OCI-LY3 (cell line): ENCODE results near the gene UBE3A.

ENCODE experiments used
- H2AFZ ChIP-seq: fragments of 200-600, 300-600 bp; shearing (Covaris generic); 2 replicates; pipeline ENCODE4 v1.6.0; 2014; ENCODE audit warnings: antibody characterized with exemption, low read depth, low read length
- H3K27ac ChIP-seq: fragments of 200-600, 300-600 bp; sonication (generic); 2 replicates; pipeline ENCODE4 v1.5.1; 2014; ENCODE audit warnings: mild to moderate bottlenecking, low read length, moderate library complexity, mixed read lengths
- H3K27me3 ChIP-seq: fragments of 200-600, 300-600 bp; sonication (generic); 2 replicates; pipeline ENCODE4 v1.6.1; 2014; ENCODE audit warnings: low read depth, low read length, mixed read lengths
- H3K36me3 ChIP-seq: fragments of 200-600, 300-600 bp; sonication (generic); replicated peaks from 2 replicates; pipeline ENCODE3; 2014; ENCODE audit warnings: low read depth, low read length, mixed read lengths
- H3K4me1 ChIP-seq: fragments of 300-600, 200-600 bp; sonication (generic); 2 replicates; pipeline ENCODE4 v1.6.1; 2014; ENCODE audit warnings: low read length, mixed read lengths
- H3K4me2 ChIP-seq: fragments of 200-600, 300-600 bp; sonication (generic); 2 replicates; pipeline ENCODE4 v1.6.1; 2014; ENCODE audit warnings: low read length, mixed read lengths
- H3K4me3 ChIP-seq: fragments of 300-600, 200-600 bp; sonication (generic); 2 replicates; pipeline ENCODE4 v1.5.1; 2014; ENCODE audit warnings: antibody characterized with exemption, mild to moderate bottlenecking, low read length, moderate library complexity
- H3K79me2 ChIP-seq: fragments of 300-600, 200-600 bp; shearing (Covaris generic); 2 replicates; pipeline ENCODE4 v1.6.1; 2014; ENCODE audit warnings: mild to moderate bottlenecking, low read length, mixed read lengths
- H3K9ac ChIP-seq: fragments of 300-600, 200-600 bp; shearing (Covaris generic); 2 replicates; pipeline ENCODE4 v1.6.0; 2014; ENCODE audit warnings: mild to moderate bottlenecking, low read length, moderate library complexity
- H3K9me3 ChIP-seq: fragments of 200-600, 300-600 bp; shearing (Covaris generic); 2 replicates; pipeline ENCODE4 v1.6.1; 2014; ENCODE audit warnings: low read length, mixed read lengths; ENCODE audit not compliant: insufficient read depth
- H4K20me1 ChIP-seq: fragments of 200-600, 300-600 bp; sonication (generic); 2 replicates; pipeline ENCODE4 v1.6.1; 2016; ENCODE audit warnings: low read length, mixed read lengths; ENCODE audit not compliant: insufficient read depth
- CTCF ChIP-seq: fragments of 200-600, 300-600 bp; sonication (generic); IDR thresholded peaks from 2 replicates; pipeline ENCODE4 v1.5.1; 2014; ENCODE audit warnings: antibody characterized with exemption, low read length, low read depth
- EZH2phosphoT487 ChIP-seq: fragments of 200-600 bp; shearing (Covaris generic); IDR thresholded peaks from 2 replicates; pipeline ENCODE4 v1.6.1; 2018; ENCODE audit warnings: antibody characterized with exemption, mixed run types, low read depth

Gene UBE3A

GRCh38 chr15:25345943-25346342 lies 92.9 kb downstream of the UBE3A start:
- H3K27ac ChIP-seq = no peak overlapping the region
- H3K9ac ChIP-seq = no peak overlapping the region
- H3K4me2 ChIP-seq = no peak overlapping the region
- H4K20me1 ChIP-seq = no peaks in the 10 kb centered on the region
- no peaks in the 10 kb centered on the region for H3K27me3 ChIP-seq
- H3K79me2 ChIP-seq = peaks cover 7% of the 10 kb centered on the region; the same call in 1 of the 2 replicates
- no peak overlapping the region for H2AFZ ChIP-seq
- no peaks in the 10 kb centered on the region for H3K9me3 ChIP-seq
- no peak overlapping the region for H3K4me3 ChIP-seq
- TF ChIP-seq EZH2phosphoT487 (no peak), CTCF (no peak)
- H3K4me1 ChIP-seq = no peaks in the 10 kb centered on the region
- H3K36me3 ChIP-seq = peaks cover 39% of the 10 kb centered on the region

- Histone ChIP-seq H3K4me1 (peaks cover 3% of the 10 kb centered on the region; the same call in 1 of the 2 replicates), H3K4me2 (no peak overlapping the region), H3K36me3 (peaks cover 29% of the 10 kb centered on the region), H3K4me3 (no peak overlapping the region), H4K20me1 (no peaks in the 10 kb centered on the region), H3K27me3 (no peaks in the 10 kb centered on the region), H2AFZ (no peak overlapping the region), H3K27ac (no peak overlapping the region), H3K79me2 (peaks cover 7% of the 10 kb centered on the region; the same call in 1 of the 2 replicates), H3K9ac (no peak overlapping the region), H3K9me3 (no peaks in the 10 kb centered on the region)
- TF ChIP-seq EZH2phosphoT487 (no peak), CTCF (no peak)
Measured at GRCh38 chr15:25342629-25343028, 96.2 kb downstream of the UBE3A start.

GRCh38 chr15:25339431-25339830 lies 99.4 kb downstream of the UBE3A start:
- H4K20me1 ChIP-seq = no peaks in the 10 kb centered on the region
- TF ChIP-seq EZH2phosphoT487 (no peak), CTCF (no peak)
- no peak overlapping the region for H3K9ac ChIP-seq
- H3K27ac ChIP-seq = no peak overlapping the region
- peaks cover 3% of the 10 kb centered on the region; the same call in 1 of the 2 replicates for H3K4me1 ChIP-seq
- H3K4me2 ChIP-seq = no peak overlapping the region
- H3K27me3 ChIP-seq = no peaks in the 10 kb centered on the region
- no peak overlapping the region for H2AFZ ChIP-seq
- H3K36me3 ChIP-seq = peaks cover 40% of the 10 kb centered on the region
- H3K79me2 ChIP-seq = no peaks in the 10 kb centered on the region; the same call in 1 of the 2 replicates
- H3K9me3 ChIP-seq = no peaks in the 10 kb centered on the region
- no peak overlapping the region for H3K4me3 ChIP-seq

- Histone ChIP-seq H3K27ac (no peak overlapping the region), H3K4me1 (peaks cover 3% of the 10 kb centered on the region; the same call in 1 of the 2 replicates), H2AFZ (no peak overlapping the region), H3K79me2 (no peaks in the 10 kb centered on the region), H3K9ac (no peak overlapping the region), H3K9me3 (no peaks in the 10 kb centered on the region), H3K36me3 (peaks cover 55% of the 10 kb centered on the region), H3K4me3 (no peak overlapping the region), H3K27me3 (no peaks in the 10 kb centered on the region), H4K20me1 (no peaks in the 10 kb centered on the region), H3K4me2 (no peak overlapping the region)
- TF ChIP-seq EZH2phosphoT487 = no peak
Measured at GRCh38 chr15:25335279-25335678, 103.5 kb downstream of the UBE3A start.

- Histone ChIP-seq H3K9me3 (no peaks in the 10 kb centered on the region), H3K4me1 (no peaks in the 10 kb centered on the region), H3K27ac (no peak overlapping the region), H3K79me2 (no peaks in the 10 kb centered on the region), H3K4me3 (no peak overlapping the region), H3K27me3 (no peaks in the 10 kb centered on the region), H3K9ac (no peak overlapping the region), H3K4me2 (no peak overlapping the region), H4K20me1 (no peaks in the 10 kb centered on the region), H2AFZ (no peak overlapping the region), H3K36me3 (peaks cover 49% of the 10 kb centered on the region)
- TF ChIP-seq CTCF (no peak), EZH2phosphoT487 (no peak)
Measured at GRCh38 chr15:25333049-25333448, 105.8 kb downstream of the UBE3A start.
